Lower leg skin (tissue), 3 donors: Measurements from ENCODE around the gene CDC73.

ENCODE experiments used
- POLR2A ChIP-seq, 2 donors: fragments of 450-650 bp; IDR thresholded peaks; one replicate each; pipeline ENCODE4 v1.6.1; 2016 to 2017; ENCODE audit warnings: antibody characterized with exemption in 2 of 2, mild to moderate bottlenecking in 1 of 2, moderate library complexity in 1 of 2
- TF ChIP-seq, protein P1 (sequence below), 3 donors: fragments of 450-650 bp; IDR thresholded peaks; one replicate each; pipeline ENCODE4 v1.5.1; 2016; ENCODE audit warnings: antibody characterized with exemption in 3 of 3, mild to moderate bottlenecking in 3 of 3, moderate library complexity in 2 of 3

DNA sequence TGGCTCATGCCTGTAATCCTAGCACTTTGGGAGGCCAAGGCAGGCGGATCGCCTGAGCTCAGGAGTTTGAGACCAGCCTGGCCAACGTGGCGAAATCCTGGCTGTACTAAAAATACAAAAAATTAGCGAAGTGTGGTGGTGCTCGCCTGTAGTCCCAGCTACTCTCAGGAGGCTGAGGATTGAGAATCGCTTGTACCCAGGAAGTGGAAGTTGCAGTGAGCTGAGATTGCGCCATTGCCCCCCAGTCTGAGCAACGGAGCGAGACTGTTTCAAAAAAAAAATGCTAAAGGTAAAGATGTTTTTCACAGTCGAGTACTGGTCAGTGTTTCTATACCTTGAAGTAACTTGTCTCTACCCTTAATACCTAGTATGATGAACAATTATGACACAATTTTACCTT, 27.7 kb upstream of the CDC73 start:
- TF ChIP-seq POLR2A (IDR thresholded peaks at IDR 0.05): no peak
- TF ChIP-seq, protein P1, sequence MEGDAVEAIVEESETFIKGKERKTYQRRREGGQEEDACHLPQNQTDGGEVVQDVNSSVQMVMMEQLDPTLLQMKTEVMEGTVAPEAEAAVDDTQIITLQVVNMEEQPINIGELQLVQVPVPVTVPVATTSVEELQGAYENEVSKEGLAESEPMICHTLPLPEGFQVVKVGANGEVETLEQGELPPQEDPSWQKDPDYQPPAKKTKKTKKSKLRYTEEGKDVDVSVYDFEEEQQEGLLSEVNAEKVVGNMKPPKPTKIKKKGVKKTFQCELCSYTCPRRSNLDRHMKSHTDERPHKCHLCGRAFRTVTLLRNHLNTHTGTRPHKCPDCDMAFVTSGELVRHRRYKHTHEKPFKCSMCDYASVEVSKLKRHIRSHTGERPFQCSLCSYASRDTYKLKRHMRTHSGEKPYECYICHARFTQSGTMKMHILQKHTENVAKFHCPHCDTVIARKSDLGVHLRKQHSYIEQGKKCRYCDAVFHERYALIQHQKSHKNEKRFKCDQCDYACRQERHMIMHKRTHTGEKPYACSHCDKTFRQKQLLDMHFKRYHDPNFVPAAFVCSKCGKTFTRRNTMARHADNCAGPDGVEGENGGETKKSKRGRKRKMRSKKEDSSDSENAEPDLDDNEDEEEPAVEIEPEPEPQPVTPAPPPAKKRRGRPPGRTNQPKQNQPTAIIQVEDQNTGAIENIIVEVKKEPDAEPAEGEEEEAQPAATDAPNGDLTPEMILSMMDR (IDR thresholded peaks at IDR 0.05): no peak
